MCF 10A (cell line): Measurements from ENCODE around the gene MEX3D. TPM values are rescaled to one million over a fixed set of nuclear protein-coding genes. Genes with fewer than 3 reads are reported as not detected.
A peak's percentile ranks its signal among the peaks of the same experiment; 100 is the strongest.

Source experiments
- BruUV-seq: library from RNA; stranded (reverse); fragments of 400-500 nt; replicated peaks from 2 replicates; lab custom pipeline; 2021; lab: Mats Ljungman, UMichigan
- CTCF ChIA-PET: fragments of 300-600 bp; sonication (Branson Sonifier 250); formaldehyde crosslinking; extraction: SDS; loops from one replicate; lab custom pipeline; 2021; ENCODE audit warnings: antibody characterized with exemption, inconsistent platforms; lab: Yijun Ruan, JAX
- POLR2A ChIA-PET: fragments of 300-600, 350-650 bp; sonication (Branson Sonifier 250); formaldehyde crosslinking; extraction: SDS; loops from one replicate; lab custom pipeline; 2020; ENCODE audit warnings: antibody characterized with exemption, inconsistent platforms; lab: Yijun Ruan, JAX
- DNase-seq: peaks from one replicate; pipeline ENCODE4 v3.0.0-alpha.2; 2018; ENCODE audit not compliant: unreplicated experiment
- H3K27ac Mint-ChIP-seq: one replicate; pipeline ENCODE4 v1.8.0; 2022; ENCODE audit warnings: mild to moderate bottlenecking, low read depth, mixed read lengths; ENCODE audit not compliant: unreplicated experiment
- H3K27me3 Mint-ChIP-seq: one replicate; pipeline ENCODE4 v1.8.0; 2022; ENCODE audit warnings: mixed read lengths; ENCODE audit not compliant: insufficient read depth, unreplicated experiment
- H3K36me3 Mint-ChIP-seq: one replicate; pipeline ENCODE4 v1.8.0; 2022; ENCODE audit warnings: mild to moderate bottlenecking, moderate library complexity, mixed read lengths; ENCODE audit not compliant: insufficient read depth, unreplicated experiment
- H3K4me1 Mint-ChIP-seq: one replicate; pipeline ENCODE4 v1.8.0; 2022; ENCODE audit warnings: mixed read lengths; ENCODE audit not compliant: insufficient read depth, unreplicated experiment
- H3K4me3 Mint-ChIP-seq: one replicate; pipeline ENCODE4 v1.8.0; 2022; ENCODE audit warnings: mild to moderate bottlenecking, moderate library complexity, mixed read lengths; ENCODE audit not compliant: unreplicated experiment
- H3K9me3 Mint-ChIP-seq: one replicate; pipeline ENCODE4 v1.8.0; 2022; ENCODE audit warnings: mixed read lengths; ENCODE audit not compliant: unreplicated experiment
- intact Hi-C: fragments of 100-400 bp; cut with micrococcal nuclease; formaldehyde crosslinking; loops from 2 replicates; pipeline ENCODE4 v1.14.1; 2022
- total RNA-seq: library from RNA; stranded (reverse); gene quantifications from 2 replicates; pipeline ENCODE4 v1.2.3, GENCODE V29; 2022
- TF ChIP-seq, protein P1 (sequence below): fragments of 200-600 bp; IDR thresholded peaks from one replicate; pipeline ENCODE4 v1.8.0; 2022; ENCODE audit warnings: antibody characterized with exemption, mild to moderate bottlenecking; ENCODE audit not compliant: unreplicated experiment

Gene MEX3D
- total RNA-seq, 1 experiment from 2014 or later: 20.0 TPM

- H3K4me3 Mint-ChIP-seq: peak within 1 kb of the TSS; percentile 75
- no TSS peak for BruUV-seq
- intact Hi-C loops: loop anchor here (1.0 to 5.0 kb wide), 3 partner anchors 48 to 236 kb away; partner anchors contain the start of genes FAM174C and RPS15
- H3K36me3 Mint-ChIP-seq: peaks cover 2% of the 10 kb centered on the region
- no peak within 1 kb of the TSS for H3K27ac Mint-ChIP-seq
- peak; percentile 74 for DNase-seq
- no peaks in the 10 kb centered on the region for H3K27me3 Mint-ChIP-seq
- ChIA-PET CTCF (interaction anchor here (0.6 kb wide), 1 partner anchor 1059 kb away, joined by 3 read pairs; no protein-coding TSS in a partner anchor), POLR2A (interaction anchor here (0.6 to 0.7 kb wide), 2 partner anchors 91 to 977 kb away, joined by 4 read pairs; no protein-coding TSS in a partner anchor)
- H3K9me3 Mint-ChIP-seq: no peaks in the 10 kb centered on the region
- H3K4me1 Mint-ChIP-seq: peaks cover 6% of the 10 kb centered on the region
- TF ChIP-seq, protein P1, sequence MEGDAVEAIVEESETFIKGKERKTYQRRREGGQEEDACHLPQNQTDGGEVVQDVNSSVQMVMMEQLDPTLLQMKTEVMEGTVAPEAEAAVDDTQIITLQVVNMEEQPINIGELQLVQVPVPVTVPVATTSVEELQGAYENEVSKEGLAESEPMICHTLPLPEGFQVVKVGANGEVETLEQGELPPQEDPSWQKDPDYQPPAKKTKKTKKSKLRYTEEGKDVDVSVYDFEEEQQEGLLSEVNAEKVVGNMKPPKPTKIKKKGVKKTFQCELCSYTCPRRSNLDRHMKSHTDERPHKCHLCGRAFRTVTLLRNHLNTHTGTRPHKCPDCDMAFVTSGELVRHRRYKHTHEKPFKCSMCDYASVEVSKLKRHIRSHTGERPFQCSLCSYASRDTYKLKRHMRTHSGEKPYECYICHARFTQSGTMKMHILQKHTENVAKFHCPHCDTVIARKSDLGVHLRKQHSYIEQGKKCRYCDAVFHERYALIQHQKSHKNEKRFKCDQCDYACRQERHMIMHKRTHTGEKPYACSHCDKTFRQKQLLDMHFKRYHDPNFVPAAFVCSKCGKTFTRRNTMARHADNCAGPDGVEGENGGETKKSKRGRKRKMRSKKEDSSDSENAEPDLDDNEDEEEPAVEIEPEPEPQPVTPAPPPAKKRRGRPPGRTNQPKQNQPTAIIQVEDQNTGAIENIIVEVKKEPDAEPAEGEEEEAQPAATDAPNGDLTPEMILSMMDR: peak; percentile 20
Measured at GRCh38 chr19:1512671-1513498, 55.2 kb downstream of the MEX3D start, which contains the start of gene ADAMTSL5. Gene ADAMTSL5, minus strand, starts transcription at chr19:1513019. Its CDS starts 2,076 bp downstream, at chr19:1510943.

DNA sequence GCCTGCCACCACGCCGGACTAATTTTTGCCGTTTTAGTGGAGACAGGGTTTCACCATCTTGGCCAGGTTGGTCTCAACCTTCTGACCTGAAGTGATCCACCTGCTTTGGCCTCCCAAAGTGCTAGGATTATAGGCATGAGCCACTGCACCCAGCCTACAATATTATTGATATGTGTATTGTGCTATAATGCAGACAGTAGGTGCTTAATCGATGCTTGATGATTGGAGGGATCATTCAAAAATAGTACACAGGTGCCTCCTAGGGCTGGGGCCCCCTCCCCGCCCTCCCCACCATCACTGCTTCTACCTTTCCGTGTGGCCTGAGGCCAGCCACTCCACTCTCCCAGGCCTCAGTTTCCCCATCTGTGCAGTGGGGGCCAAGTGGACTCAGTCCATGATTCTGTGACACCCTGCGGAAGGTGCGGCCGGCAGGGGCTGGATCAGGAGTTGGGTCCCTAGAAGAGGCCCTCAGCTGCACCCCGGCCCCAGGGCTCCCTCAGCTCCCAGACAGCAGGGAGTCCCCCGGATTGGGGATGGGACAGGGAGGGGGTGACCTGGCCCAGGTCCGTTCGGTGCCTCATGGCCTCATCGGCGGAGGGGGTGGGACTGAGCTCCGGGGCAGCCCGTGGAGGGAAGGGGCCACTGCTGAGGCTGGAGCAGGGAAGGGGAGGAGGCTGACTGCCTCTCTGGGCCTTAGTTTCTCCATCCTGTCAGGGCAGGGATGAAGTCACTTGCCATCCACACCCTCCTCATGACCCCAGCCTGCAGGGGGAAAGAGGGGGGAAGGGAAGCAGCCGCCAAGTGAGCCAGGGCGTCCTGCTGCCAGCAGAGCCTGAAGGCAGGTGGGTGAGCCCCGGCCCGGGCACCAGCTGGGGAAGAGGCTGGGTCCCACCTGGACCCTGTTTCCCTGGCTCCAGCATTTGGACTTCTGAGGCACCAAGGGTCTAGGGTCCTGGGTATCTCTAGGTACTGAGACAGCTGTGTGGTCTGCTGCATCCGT, 56.5 kb downstream of the MEX3D start:
- TF ChIP-seq, protein P1: no peak
- Mint-ChIP-seq H3K4me1 (peaks cover 9% of the 10 kb centered on the region), H3K36me3 (peaks cover 4% of the 10 kb centered on the region), H3K9me3 (no peaks in the 10 kb centered on the region), H3K4me3 (peak overlapping the region; percentile 75), H3K27ac (no peak overlapping the region), H3K27me3 (no peaks in the 10 kb centered on the region)
- no peak for DNase-seq
- BruUV-seq: no TSS peak
- intact Hi-C loops: loop anchor here (2.0 to 5.0 kb wide), 2 partner anchors 47 to 234 kb away; partner anchors contain the start of gene FAM174C
- CTCF ChIA-PET: interaction anchor here (0.6 kb wide), 1 partner anchor 1058 kb away, joined by 3 read pairs; no protein-coding TSS in a partner anchor
- POLR2A ChIA-PET: interaction anchor here (0.6 to 0.7 kb wide), 2 partner anchors 93 to 976 kb away, joined by 4 read pairs; no protein-coding TSS in a partner anchor

DNA sequence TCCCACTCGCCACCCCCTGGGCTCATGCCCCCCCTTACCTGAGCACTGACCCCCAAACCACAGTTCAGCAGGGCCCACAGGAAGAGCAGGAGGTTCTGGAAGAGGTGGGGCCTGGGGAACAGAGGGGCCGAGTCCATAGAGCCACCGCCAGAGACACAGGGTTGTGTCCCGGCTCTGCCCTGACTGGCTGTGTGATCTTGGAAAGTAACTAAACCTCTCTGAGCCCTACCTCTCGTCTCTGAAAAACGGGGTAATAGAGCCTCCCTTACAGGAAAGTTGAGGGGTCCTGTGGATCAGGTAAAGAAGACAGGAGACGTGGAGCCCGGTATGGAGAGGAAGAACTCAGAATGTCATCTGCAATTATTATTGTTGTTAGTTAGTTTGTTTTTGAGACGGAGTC, 57.3 kb downstream of the MEX3D start:
- no peak overlapping the region for H3K4me3 Mint-ChIP-seq
- TF ChIP-seq, protein P1: no peak
- intact Hi-C loops: loop anchor here (5.0 kb wide), 1 partner anchor 234 kb away; the partner anchor contains the start of gene FAM174C
- H3K36me3 Mint-ChIP-seq: peaks cover 11% of the 10 kb centered on the region
- ChIA-PET POLR2A (no interaction called here), CTCF (no interaction called here)
- no peak overlapping the region for H3K27ac Mint-ChIP-seq
- H3K9me3 Mint-ChIP-seq: no peaks in the 10 kb centered on the region
- BruUV-seq: no TSS peak
- H3K4me1 Mint-ChIP-seq: peaks cover 9% of the 10 kb centered on the region
- no peaks in the 10 kb centered on the region for H3K27me3 Mint-ChIP-seq
- no peak for DNase-seq
